ENCODE results near the gene MEGF11. TPM values are rescaled to one million over a fixed set of nuclear protein-coding genes. Genes with fewer than 3 reads are reported as not detected.

MEGF11 gene
- total RNA-seq, 1 experiment from 2014 or later, result not detected

DNA sequence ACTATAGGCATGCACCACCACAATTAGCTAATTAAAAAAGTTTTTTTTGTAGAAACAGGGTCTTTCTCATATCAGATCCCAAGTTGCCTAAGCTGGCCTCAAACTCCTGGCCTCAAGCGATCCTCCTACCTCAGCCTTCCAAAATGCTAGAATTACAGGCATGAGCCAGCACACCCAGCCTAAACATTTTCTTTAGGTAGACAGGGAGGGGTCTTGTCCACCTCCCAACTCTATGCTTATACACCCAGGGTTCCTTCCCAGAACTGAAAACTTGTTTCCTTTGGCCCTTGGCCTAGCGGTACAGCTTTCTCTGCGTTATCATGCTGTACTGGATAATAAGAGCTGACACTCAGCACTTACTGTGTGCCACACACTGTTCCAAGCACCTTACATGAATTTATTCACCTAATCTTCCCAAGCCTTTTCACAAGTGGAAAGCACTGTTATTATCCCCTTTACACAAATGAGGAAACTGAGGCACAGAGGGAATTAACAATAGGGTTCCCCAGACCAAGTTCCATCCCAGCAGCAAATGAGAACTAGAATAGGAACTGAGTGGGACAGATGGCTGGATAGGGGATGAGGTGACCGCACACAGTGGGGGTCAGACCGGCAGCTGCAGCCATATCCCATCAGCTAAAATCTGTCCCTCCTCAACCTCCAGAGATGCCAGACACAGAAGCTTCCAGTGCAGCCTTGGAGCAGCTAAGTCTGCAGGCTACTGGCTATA, 150.8 kb downstream of the MEGF11 start:
- POLR2A ChIA-PET (ENCODE audit: unreplicated experiment), result no interaction called here
- CTCF ChIA-PET, result interaction anchor here (0.5 kb wide), 1 partner anchor 792 kb away, joined by 8 read pairs; no protein-coding TSS in a partner anchor
- H3K9me2 ChIP-seq (ENCODE audit: insufficient read depth), result no peaks in the 10 kb centered on the region
- peaks cover 47% of the 10 kb centered on the region for H3K27me3 ChIP-seq (ENCODE audit: insufficient read depth, low read depth)
- no peaks in the 10 kb centered on the region for H3K4me1 ChIP-seq (replicated peaks; ENCODE audit: insufficient read depth)
- no peaks in the 10 kb centered on the region for H3K36me3 ChIP-seq (ENCODE audit: low read depth)
- H4K20me1 ChIP-seq (ENCODE audit: insufficient read depth), result no peaks in the 10 kb centered on the region
- no peak overlapping the region for H3K4me2 ChIP-seq
- no peak overlapping the region for H3K27ac ChIP-seq
- H3K79me2 ChIP-seq (ENCODE audit: low read depth), result no peaks in the 10 kb centered on the region
- H3F3A ChIP-seq (ENCODE audit: insufficient read depth, low read depth), result no peaks in the 10 kb centered on the region
- H2AFZ ChIP-seq, result no peak overlapping the region
- DNase-seq, result no peak
- no peak for TF ChIP-seq EZH2 (IDR thresholded peaks at IDR 0.05; ENCODE audit: low read depth)
- TF ChIP-seq, protein P1, sequence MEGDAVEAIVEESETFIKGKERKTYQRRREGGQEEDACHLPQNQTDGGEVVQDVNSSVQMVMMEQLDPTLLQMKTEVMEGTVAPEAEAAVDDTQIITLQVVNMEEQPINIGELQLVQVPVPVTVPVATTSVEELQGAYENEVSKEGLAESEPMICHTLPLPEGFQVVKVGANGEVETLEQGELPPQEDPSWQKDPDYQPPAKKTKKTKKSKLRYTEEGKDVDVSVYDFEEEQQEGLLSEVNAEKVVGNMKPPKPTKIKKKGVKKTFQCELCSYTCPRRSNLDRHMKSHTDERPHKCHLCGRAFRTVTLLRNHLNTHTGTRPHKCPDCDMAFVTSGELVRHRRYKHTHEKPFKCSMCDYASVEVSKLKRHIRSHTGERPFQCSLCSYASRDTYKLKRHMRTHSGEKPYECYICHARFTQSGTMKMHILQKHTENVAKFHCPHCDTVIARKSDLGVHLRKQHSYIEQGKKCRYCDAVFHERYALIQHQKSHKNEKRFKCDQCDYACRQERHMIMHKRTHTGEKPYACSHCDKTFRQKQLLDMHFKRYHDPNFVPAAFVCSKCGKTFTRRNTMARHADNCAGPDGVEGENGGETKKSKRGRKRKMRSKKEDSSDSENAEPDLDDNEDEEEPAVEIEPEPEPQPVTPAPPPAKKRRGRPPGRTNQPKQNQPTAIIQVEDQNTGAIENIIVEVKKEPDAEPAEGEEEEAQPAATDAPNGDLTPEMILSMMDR (conservative IDR thresholded peaks at IDR 0.05), result no peak
- BruUV-seq (replicated peaks), result no TSS peak
- no peak overlapping the region for H3K4me3 ChIP-seq
- no peaks in the 10 kb centered on the region for H3K9me3 ChIP-seq (ENCODE audit: insufficient read depth, low read depth)
- intact Hi-C loops (cut with micrococcal nuclease; ENCODE audit: unreplicated experiment), result no loop called here

DNA sequence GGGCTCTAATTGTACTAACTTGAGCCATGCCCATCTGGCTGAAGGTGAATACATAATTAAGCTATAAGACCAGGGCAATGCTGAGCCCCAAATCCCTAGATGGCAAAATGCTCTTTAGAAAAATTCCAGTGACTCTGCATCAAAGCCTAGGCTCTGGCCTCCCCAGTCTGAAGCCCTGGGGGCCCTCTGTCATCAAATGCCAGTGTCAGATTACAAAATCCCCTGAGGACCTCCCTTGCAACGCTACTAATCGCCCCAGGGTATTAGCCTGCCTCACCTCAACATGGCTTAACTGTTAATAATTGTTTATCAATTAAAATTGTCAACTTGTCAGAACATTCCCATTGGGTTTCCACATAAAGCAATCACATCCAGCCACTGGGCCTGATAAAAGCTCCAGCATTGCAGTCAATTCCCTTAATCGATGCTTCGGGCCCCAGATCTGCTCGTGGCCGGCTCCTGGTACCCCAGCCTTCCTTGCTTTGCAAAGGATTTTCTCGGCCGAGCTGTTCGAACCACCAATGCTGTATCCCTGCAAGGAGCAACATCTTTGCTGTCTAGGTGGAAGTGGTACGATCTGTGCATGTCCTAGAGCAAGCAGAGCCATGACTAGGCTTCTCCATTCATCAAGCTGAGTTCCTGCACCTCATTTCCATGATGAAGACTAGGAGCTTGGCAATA, 151.7 kb downstream of the MEGF11 start:
- DNase-seq, result no peak
- H3K27me3 ChIP-seq (ENCODE audit: insufficient read depth, low read depth), result peaks cover 40% of the 10 kb centered on the region

DNA sequence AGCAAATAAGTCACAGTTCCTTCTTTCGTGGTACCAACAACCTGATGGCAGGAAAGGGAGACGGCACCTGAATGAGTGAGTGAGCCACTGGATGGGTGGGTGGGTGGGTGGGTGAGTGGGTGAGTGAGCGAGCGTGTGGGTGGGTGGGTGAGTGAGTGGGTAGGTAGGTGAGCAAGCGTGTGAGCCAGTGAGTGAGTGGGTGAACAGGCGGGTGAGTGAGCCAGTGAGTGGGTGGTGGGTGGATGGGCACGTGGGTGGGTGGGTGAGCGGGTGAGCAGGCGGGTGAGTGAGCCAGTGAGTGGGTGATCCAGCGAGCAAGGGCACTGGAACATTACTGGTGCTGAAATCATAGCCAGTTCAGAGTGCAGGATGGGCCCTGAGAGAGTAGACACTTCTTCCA, 152.8 kb downstream of the MEGF11 start:
- no TSS peak for BruUV-seq (replicated peaks)
- H3K79me2 ChIP-seq (ENCODE audit: low read depth), result no peaks in the 10 kb centered on the region

More for the DNA sequence above, 151.7 kb downstream of the MEGF11 start:
- Histone ChIP-seq H2AFZ (no peak overlapping the region), H3K4me3 (no peak overlapping the region), H3K36me3 (ENCODE audit: low read depth) (no peaks in the 10 kb centered on the region), H3K9me3 (ENCODE audit: insufficient read depth, low read depth) (no peaks in the 10 kb centered on the region), H3K27ac (no peak overlapping the region), H3K4me2 (no peak overlapping the region), H3F3A (ENCODE audit: insufficient read depth, low read depth) (no peaks in the 10 kb centered on the region), H3K9me2 (ENCODE audit: insufficient read depth) (no peaks in the 10 kb centered on the region), H3K4me1 (replicated peaks; ENCODE audit: insufficient read depth) (no peaks in the 10 kb centered on the region), H4K20me1 (ENCODE audit: insufficient read depth) (no peaks in the 10 kb centered on the region), H3K79me2 (ENCODE audit: low read depth) (no peaks in the 10 kb centered on the region)
- ChIA-PET CTCF (no interaction called here), POLR2A (ENCODE audit: unreplicated experiment) (no interaction called here)
- no TSS peak for BruUV-seq (replicated peaks)
- TF ChIP-seq, protein P1 (conservative IDR thresholded peaks at IDR 0.05), result no peak
- TF ChIP-seq EZH2 (IDR thresholded peaks at IDR 0.05; ENCODE audit: low read depth), result no peak
- intact Hi-C loops (cut with micrococcal nuclease; ENCODE audit: unreplicated experiment), result no loop called here

More for the DNA sequence above, 152.8 kb downstream of the MEGF11 start:
- no peaks in the 10 kb centered on the region for H3K36me3 ChIP-seq (ENCODE audit: low read depth)
- POLR2A ChIA-PET (ENCODE audit: unreplicated experiment), result no interaction called here
- no peak overlapping the region for H3K27ac ChIP-seq
- H3K27me3 ChIP-seq (ENCODE audit: insufficient read depth, low read depth), result peaks cover 35% of the 10 kb centered on the region
- H3K9me3 ChIP-seq (ENCODE audit: insufficient read depth, low read depth), result no peaks in the 10 kb centered on the region
- DNase-seq, result no peak
- no peak overlapping the region for H3K4me3 ChIP-seq
- intact Hi-C loops (cut with micrococcal nuclease; ENCODE audit: unreplicated experiment), result no loop called here
- no peak overlapping the region for H2AFZ ChIP-seq
- no peak overlapping the region for H3K4me2 ChIP-seq
- TF ChIP-seq, protein P1 (conservative IDR thresholded peaks at IDR 0.05), result no peak
- no peak for TF ChIP-seq EZH2 (IDR thresholded peaks at IDR 0.05; ENCODE audit: low read depth)
- H3K4me1 ChIP-seq (replicated peaks; ENCODE audit: insufficient read depth), result no peaks in the 10 kb centered on the region
- no peaks in the 10 kb centered on the region for H4K20me1 ChIP-seq (ENCODE audit: insufficient read depth)
- no peaks in the 10 kb centered on the region for H3K9me2 ChIP-seq (ENCODE audit: insufficient read depth)
- H3F3A ChIP-seq (ENCODE audit: insufficient read depth, low read depth), result no peaks in the 10 kb centered on the region
- CTCF ChIA-PET, result no interaction called here
